NCI-H2171 treated with DMSO at 0.1 percent for 48 hours (cell line): ENCODE data around the gene SMIM10L2A.
"Not testable (repeated sequence)": the region's sequence is repeated elsewhere in the genome, so short reads cannot be mapped to it uniquely, and the experiment has no call there.

Source experiments
- DNase-seq: peaks from one replicate; lab custom pipeline; 2025; lab: John Stamatoyannopoulos, UW

SMIM10L2A gene

DNA sequence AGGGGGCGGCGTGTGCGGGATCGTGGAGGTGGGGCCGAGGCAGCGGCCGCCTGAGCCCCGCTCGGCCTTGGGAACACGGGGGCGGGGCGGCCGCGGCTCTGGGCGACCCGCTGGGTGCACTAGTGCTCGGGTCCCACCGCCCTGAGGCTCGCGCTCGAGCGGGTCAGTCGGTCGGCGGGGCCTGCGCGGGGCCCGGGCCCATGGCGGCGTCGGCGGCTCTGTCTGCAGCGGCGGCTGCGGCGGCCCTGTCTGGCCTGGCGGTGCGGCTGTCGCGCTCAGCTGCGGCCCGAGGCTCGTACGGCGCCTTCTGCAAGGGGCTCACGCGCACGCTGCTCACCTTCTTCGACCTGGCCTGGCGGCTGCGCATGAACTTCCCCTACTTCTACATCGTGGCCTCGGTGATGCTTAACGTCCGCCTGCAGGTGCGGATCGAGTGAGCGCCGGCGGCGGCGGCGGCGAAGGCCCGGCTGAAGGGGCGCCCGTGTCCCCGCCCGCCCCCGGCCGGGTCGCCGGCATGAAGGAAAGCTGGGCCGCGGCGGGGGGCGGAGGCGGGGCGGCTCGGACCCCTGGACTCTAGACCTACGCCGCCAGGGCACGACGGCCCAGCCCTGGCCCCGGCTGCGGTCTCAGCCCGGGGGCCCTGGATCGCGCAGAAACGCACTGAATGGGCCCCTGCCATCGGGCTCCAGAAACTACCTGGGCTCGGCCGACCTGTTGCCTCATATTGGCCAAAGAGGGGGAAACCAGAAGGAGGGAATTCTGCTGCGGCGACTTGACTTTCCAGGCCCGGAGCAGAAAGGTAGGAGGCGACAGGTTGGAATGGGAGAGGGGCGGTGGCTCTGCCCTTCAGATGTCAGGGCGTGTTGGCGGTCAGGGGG, at the start of gene SMIM10L2A:
Gene SMIM10L2A, plus strand, starts transcription at position 13 of the 878 bp plus-strand sequence. Its CDS starts 188 bp downstream, at position 201.
- DNase-seq = no peak

DNA sequence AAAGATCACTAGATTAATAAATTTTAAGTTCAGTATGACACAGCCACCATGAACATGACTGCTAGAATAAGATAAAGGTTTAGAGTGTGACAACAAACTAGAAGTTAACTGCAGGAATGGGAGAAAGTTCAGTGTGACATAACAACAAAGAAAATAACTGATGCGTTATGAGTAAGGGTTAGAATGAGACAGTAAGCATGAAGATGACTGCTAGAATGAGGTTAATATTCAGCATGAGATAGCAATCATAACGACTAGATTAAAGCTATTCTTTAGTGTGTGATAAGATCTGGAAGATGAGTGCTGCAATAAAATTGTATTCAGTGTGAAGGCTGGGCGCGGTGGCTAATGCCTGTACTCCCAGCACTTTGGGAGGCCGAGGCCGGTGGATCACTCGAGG, 48.4 kb upstream of the SMIM10L2A start:
- no peak for DNase-seq

DNA sequence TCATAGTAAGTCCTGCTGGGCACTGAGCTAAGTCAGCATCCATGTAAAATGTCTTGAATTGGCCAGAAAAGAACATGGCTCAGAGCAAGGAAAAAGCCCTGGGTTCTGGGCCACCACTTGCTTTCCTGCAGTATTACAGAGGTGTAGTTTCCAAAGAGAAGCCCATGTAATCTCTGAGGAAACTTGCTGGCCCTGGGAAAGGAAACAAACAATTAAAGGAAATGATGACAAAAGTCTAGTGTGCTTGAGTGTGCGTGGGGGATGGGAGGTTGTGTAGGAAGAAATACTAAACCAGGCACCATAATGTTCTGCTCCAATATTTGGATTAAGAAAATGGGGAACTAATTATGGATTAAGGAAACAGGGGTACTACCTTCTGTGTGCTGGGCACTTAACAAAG, 39.5 kb upstream of the SMIM10L2A start:
- no peak for DNase-seq

DNA sequence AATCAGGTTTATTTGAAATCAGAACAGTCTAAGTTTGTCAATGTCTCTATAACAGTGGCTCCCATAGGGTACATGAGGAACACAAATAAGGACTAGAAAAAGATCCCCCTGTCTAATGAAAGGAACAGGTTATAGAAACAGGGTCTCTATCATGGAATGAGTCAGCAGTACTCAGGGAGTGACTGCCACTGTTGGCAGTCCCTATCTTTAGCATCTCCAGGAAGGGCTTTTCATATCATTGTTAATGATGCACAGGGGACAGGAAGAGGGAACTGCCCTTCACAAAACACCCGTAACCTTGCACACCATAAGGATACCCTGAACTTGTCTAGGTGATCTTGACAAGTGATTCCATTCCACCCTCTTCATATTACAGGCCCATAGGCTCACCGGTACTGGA, 38.5 kb upstream of the SMIM10L2A start:
- no peak for DNase-seq

DNA sequence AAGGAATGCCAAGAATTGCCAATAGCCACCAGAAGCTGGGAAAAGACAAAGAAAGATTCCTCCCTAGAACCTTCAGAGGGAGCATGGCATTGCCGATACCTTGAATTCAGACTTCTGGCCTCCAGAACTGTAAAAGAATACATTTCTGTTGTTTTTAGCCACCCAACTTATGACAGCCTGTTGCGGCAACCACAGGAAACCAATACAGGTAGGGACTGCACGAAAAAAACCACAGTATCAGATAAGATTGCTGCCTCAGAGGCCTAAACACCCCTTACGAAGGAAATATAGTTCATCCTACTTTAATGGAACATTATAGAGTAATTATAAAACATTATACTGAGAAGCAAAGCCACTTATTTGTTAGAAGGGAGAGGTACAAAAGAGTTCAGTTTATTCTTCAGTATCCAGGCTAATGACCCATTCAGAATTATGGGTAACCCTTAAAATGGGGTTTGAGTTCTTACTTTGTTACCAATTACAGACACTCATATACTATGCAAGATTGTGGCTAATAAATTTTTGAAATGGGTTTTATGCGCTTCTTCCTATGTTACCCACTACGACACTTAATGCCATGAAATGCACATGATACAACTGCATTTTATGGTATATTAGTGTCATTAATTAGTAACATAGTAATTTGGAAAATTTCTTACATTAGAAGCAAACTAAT, 37.4 kb upstream of the SMIM10L2A start:
- no peak for DNase-seq

DNA sequence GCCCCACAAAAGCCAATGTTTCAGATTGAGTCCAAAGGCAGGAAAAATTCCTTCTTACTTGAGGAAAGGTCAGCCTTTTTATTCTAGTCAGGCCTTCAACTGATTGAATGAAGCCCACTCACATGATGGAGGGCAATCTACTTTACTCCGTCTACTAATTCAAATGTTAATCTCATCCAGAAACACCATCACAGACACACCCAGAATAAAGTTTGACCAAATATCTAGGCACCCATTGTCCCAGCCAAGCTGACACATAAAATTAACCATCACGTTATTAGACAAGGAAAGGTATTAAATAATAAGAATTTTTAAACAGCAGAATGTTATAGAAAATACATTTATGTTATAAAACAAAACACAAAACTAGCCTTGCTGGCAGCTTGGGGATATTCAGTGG, 32.9 kb upstream of the SMIM10L2A start:
- DNase-seq = no peak

DNA sequence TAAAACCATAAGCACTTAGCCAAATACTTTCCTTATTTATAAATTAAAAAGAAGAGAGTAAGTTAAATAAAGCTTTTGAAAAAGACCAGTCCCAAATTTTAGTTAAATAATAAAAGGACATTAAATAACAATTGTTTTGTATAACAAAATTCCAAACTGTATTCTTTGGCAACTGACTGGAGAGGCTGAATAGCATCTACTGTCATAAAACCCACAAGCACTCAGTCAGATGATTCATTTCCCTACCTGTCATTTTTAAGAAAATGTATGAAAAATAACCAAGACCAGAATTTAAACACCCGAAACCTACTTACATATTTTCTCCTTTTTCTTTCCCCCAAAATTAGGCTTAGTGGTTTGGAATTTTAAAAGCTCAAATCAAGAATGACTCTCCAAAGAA, 32.5 kb upstream of the SMIM10L2A start:
- DNase-seq = no peak

DNA sequence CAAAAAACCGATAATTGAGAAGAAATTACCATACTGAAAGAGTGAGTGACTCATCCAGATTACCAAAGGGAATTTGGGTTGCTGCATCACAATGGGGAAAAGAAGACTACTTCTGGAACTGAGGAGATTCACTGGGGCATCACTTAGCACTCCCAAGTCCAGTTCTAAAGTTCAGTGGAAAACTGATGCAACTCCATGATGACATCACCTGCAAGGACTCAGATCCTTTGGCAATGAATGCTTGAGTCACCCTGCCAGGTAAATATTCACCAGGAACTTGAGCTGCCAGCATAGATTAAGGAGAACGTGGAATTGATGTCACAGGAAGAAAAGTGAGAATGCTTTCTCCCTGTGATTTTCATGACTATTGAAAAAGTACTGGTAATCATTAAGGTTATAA, 32.0 kb upstream of the SMIM10L2A start:
- DNase-seq = no peak

DNA sequence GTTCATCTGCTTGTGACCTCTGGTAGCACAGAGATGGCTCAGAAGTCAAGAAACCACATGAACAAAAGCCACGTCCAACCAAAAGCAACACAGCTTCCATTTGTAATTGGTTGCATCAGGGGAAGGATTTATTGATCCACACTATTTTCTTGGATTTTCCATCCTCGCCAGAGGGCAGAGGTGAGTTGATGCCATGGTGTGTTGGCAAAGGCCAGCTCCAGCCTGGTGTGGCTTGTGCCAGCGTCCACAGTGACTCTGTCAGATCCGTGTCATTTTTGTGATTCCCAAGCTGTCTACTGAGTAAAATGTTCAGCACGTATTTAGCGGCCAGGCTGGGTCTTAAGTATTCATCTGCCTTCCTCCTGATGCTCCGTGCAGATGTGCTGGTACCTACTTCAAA, 30.0 kb upstream of the SMIM10L2A start:
- DNase-seq = no peak

DNA sequence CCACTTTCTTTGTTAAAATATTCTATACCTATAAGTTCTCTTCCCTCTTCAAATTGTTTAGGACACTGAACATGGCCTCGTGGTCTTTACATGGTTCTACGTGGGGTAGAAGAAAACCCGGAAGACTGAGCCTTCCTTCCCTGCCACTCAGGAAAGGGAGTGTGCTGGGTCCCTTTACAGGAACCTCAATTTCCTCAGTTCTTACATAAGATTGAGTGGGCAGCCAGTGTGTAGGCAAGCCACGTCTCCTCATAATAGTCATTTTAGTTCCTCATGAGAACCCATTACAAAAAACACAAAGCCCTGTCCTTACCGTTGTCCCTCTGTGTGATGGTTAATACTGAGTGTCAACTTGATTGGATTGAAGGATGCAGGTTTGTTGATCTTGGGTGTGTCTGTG, 28.7 kb upstream of the SMIM10L2A start:
- no peak for DNase-seq

DNA sequence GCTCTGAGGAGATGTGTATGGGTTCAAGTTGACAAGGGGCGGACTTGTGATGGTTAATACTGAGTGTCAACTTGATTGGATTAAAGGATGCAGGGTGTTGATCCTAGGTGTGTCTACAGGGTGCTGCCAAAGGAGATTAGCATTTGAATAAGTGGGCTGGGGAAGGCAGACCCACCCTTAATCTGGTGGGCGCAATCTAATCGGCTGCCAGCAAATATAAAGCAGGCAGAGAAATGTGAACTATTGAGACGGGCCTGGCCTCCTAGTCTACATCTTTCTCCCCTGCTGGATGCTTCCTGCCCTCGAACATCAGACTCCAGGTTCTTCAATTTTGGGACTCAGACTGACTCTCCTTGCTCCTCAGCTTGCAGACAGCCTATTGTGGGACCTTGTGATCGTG, 26.7 kb upstream of the SMIM10L2A start:
- no peak for DNase-seq

DNA sequence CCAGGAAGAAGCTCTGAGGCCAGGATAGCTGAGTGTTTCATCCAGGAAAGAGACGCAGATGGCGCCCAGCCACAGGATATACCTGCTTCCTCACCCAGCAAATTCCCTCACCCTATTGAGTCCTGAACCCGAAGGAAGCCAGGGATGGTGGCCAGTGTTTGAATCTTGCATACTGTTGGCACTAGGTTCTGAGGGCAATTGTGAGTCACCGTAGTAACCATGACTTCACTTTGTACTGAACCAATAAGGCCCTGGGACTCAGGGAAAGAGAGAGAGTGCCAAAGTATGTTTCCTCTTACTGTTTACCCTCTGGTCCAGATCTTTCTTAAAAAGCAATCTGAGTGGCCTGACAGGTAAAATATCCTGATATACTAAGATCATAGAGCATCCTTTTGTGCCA, 25.6 kb upstream of the SMIM10L2A start:
- no peak for DNase-seq

DNA sequence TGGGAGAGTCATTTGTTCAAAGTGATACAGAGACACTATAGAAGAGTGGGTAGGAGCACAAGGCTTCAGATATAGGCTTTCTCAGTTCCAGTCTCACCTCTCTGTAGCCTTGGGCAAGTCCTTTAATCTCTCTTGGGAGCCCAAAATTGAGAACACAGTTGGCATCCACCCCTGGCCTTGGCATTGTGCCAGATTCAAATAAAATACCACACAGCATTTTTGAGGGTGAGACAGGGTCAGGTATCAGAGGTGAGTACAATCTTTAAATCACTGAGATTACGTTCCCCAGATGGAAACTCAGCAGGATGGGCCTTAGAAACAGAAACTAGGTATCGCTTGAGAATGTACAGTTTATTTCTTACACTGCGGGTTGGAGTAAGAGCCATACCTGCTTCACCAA, 25.2 kb upstream of the SMIM10L2A start:
- peak; percentile 59 for DNase-seq

DNA sequence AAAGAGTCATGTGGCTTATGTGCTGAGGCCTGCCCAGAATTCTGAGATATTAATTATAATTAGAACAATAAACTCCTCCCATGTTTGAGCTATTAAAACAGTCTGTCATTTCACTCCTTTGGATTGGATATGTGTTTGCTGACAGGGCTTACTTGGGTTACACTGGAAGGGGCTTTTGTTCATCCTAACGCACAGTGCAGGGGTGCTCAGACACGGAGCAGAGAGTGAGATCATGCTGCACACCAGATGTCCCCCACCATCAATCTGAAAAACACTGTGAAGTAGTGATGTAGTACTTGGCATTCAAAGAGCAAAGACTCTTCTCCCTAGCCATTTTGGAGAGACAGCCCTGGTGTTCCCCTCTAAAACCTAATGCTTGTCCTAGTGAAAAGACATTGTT, 24.1 kb upstream of the SMIM10L2A start:
- no peak for DNase-seq

DNA sequence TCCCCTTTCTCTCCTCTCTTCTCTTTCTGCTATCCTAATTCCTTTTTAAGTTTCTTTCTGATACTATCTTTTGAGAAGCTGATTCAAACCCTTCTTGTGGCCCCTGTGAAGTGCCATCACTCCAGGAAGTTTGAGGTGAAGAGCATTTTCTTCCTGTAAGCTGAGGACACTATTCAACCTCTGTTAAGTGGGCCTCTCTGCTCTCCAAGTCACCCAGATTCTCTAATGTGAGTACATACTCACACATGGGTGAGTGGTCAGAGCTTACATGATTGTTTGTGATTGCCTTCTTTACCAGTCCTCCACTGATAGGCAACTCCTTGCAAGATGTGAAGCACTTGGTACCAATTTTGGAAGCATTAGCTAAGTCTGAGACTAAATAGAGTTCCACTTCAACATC, 18.4 kb upstream of the SMIM10L2A start:
- DNase-seq = no peak

DNA sequence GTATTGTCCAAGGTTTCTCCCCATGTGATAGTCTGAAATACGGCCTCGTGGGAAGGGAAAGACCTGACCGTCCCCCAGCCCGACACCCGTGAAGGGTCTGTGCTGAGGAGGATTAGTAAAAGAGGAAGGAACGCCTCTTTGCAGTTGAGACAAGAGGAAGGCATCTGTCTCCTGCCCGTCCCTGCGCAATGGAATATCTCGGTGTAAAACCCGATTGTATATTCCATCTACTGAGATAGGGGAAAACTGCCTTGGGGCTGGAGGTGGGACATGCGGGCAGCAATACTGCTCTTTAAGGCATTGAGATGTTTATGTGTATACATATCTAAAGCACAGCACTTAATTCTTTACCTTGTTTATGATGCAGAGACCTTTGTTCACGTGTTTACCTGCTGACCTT, 15.3 kb upstream of the SMIM10L2A start:
- DNase-seq = not testable (repeated sequence)

DNA sequence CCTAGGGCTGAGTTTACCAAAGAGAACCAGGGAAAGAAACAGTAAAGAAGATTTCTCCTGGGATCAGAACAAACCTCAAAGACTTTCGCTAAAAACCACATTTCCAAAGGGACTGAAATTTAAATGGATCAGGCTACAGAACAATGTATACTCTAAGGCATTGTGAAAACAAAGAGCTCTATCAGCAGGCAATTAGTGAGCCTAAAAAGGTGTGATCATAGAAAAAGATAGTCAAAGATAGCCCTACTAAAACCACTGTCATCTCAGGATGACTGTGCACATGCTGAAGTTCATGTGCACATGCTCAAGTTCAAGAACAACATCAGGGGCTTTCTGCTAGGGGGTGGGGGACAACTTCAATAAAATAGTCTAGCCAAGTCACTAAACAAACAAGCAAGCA, 12.9 kb upstream of the SMIM10L2A start:
- DNase-seq = no peak

DNA sequence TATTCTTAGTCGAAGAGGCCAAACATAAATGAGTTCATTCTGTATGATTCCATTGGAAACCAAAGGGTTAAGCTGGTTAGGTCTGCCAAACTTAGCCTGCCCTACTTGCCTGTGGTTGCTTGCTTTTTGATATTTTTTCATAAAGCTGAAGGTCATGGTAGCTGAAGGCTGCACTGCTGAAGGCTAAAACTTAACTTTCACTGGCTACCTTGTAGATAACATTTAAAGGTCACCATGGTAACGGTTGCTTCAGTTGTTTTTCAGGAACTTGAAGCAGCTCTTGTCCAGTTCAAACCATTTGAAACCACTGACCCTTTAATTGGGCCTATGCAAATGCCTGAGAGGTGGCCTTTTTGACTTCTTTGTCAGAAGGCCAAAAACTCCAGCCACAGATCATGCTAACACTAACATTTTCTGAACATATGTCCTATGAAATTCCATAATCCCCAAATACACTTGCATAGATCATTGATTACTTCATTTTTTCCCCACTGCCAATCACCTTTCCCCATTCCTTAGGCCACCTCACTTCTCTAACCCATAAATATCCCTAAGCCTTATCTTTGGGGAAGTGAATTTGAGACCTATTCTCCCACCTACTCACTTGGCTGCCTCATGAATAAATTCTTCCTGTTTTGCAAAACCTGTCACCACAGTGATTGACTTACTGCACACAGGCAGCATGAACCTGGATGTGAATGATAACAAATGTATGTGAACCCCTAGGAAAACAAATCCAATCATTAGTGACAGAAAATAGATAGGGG, 10.7 kb upstream of the SMIM10L2A start:
- DNase-seq = no peak

DNA sequence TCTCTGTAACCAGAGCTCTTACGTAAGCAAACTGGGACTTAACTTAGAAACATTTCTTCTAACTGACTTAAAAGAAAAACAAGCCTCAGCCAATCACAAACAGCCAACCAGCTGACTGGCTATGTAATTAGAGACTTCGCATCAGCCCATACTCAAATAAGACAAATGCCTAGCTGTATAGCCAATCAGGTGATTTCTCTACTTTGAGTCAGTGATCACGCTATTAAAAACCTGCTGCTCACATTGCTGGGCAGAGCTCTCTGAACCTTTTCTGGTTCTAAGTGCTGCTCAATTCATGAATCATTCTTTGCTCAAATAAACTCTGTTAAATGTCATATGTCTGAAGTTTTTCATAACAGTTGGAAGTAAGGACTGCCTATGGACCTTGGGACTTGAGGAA, 9.9 kb upstream of the SMIM10L2A start:
- no peak for DNase-seq

DNA sequence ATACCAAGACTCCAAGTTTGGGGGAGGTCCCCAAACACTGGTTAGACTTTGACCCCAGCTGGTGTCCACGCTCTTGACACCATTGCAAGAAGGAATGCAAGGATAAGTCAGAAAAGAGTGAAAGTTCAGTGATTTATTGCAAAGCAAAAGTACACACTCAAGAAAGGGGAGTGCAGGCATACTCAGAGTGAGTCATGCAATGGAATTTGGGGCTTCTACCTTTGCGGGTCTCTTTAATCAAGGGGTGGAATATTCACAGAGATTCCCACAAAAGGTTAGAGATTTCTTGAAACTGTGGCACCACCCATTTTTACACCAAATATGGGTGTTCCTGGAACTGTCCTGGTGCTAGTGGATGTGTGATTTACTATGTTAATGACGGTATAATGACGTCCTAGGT, 5.2 kb upstream of the SMIM10L2A start:
- no peak for DNase-seq

DNA sequence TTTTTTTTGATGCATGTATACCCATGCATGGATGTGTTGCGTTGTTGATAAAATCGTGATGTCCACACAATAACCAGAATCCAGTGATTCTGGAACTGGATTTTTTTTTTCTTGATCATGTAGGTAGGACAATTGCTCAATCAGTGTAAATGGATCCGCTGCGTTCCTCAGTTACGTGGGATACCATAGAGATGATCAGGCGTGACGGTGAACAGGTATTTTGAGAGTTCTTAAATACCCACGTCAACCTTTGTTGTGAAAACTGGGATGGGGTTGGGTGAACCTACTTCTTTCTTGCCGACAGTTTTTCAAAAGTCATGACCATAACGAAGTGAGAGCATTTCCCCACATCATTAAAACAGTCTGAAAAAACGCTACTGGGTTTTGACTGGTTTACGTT, 913 bp upstream of the SMIM10L2A start:
- no peak for DNase-seq

DNA sequence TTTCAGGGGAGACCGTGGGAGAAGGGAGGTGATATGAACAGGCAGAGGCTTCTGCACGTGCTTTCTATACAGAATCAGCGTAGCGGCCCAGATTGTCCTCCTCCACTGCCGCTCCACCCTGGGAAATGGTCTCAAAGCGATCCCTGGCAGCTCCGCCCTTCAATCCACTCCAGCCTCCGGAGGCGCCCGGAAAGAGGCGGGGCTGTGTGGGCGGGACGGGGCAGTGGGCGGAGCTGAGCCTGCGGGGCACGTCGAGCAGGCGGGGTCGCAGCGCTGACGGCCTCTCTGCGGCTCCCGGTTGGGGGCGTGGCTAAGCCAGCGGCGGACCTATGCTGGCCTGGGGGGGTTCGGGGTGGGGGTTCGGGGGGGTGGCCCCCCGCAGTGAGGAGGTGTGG, 210 bp upstream of the SMIM10L2A start:
- DNase-seq = peak; percentile 55

DNA sequence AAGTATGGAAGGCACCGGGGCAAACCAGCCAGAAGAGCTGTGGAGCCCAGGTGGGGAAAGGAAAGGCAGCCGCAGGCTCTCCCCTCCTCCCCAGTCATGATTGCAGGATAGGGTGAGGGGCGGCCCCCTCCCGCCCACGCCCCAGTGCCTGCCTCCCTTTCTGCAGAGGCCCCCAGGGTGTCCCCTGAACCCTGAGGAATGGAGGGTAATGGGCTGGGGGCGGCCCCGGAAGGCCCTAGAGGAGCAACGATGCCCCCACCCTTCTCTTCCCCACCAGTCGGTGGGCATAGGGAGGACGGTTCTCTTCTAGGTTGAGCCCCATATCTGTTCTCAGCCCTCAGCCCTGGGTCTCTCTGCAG, 1.0 kb downstream of the SMIM10L2A start:
- DNase-seq = not testable (repeated sequence)
